ENCODE measurements around the gene EVI5.
A peak's percentile ranks its signal among the peaks of the same experiment; 100 is the strongest.

Gene EVI5

DNA sequence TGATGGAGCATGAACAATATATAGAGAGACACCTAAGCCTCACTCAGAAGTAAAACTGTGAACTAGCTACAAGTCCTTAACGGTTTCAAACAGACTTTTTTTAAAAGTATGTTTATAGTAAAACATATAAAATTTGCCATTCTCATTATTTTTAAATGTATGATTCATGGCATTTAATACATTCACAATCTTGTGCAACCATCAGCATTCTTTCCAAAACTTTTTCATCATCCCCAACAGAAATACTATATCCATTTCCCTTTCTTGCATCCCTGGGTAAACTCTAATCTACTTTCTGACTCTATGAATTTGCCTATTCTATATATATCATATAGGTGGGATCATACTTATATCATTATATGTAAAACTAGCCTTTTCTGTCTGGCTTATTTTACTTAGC is 25.5 kb downstream of the EVI5 start:
- TF ChIP-seq, protein P1, sequence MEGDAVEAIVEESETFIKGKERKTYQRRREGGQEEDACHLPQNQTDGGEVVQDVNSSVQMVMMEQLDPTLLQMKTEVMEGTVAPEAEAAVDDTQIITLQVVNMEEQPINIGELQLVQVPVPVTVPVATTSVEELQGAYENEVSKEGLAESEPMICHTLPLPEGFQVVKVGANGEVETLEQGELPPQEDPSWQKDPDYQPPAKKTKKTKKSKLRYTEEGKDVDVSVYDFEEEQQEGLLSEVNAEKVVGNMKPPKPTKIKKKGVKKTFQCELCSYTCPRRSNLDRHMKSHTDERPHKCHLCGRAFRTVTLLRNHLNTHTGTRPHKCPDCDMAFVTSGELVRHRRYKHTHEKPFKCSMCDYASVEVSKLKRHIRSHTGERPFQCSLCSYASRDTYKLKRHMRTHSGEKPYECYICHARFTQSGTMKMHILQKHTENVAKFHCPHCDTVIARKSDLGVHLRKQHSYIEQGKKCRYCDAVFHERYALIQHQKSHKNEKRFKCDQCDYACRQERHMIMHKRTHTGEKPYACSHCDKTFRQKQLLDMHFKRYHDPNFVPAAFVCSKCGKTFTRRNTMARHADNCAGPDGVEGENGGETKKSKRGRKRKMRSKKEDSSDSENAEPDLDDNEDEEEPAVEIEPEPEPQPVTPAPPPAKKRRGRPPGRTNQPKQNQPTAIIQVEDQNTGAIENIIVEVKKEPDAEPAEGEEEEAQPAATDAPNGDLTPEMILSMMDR (IDR thresholded peaks at IDR 0.05) = no peak
- Histone ChIP-seq H3K27me3 (ENCODE audit: control insufficient read depth, insufficient read depth, low read length) (no peaks in the 10 kb centered on the region), H3K79me2 (peaks cover 2% of the 10 kb centered on the region), H3K4me2 (ENCODE audit: low read length) (no peak overlapping the region), H3K4me3 (ENCODE audit: low read depth, low read length) (no peak overlapping the region), H3K4me1 (no peaks in the 10 kb centered on the region), H3K27ac (no peak overlapping the region), H2AFZ (no peak overlapping the region), H3K36me3 (ENCODE audit: control insufficient read depth, insufficient read depth, low read length) (no peaks in the 10 kb centered on the region), H3K9ac (no peak overlapping the region), H3K9me3 (ENCODE audit: control insufficient read depth, low read length) (no peaks in the 10 kb centered on the region)

GRCh38 chr1:92756537-92756936 is 28.4 kb downstream of the EVI5 start:
- TF ChIP-seq, protein P1 (IDR thresholded peaks at IDR 0.05) = no peak
- Histone ChIP-seq H3K9ac (no peak overlapping the region), H3K36me3 (ENCODE audit: control insufficient read depth, insufficient read depth, low read length) (no peaks in the 10 kb centered on the region), H3K4me1 (no peaks in the 10 kb centered on the region), H3K4me2 (ENCODE audit: low read length) (no peak overlapping the region), H3K27ac (peak overlapping the region; percentile 61), H3K9me3 (ENCODE audit: control insufficient read depth, low read length) (no peaks in the 10 kb centered on the region), H2AFZ (no peak overlapping the region), H3K79me2 (peaks cover 6% of the 10 kb centered on the region), H3K27me3 (ENCODE audit: control insufficient read depth, insufficient read depth, low read length) (no peaks in the 10 kb centered on the region), H3K4me3 (ENCODE audit: low read depth, low read length) (no peak overlapping the region)

DNA sequence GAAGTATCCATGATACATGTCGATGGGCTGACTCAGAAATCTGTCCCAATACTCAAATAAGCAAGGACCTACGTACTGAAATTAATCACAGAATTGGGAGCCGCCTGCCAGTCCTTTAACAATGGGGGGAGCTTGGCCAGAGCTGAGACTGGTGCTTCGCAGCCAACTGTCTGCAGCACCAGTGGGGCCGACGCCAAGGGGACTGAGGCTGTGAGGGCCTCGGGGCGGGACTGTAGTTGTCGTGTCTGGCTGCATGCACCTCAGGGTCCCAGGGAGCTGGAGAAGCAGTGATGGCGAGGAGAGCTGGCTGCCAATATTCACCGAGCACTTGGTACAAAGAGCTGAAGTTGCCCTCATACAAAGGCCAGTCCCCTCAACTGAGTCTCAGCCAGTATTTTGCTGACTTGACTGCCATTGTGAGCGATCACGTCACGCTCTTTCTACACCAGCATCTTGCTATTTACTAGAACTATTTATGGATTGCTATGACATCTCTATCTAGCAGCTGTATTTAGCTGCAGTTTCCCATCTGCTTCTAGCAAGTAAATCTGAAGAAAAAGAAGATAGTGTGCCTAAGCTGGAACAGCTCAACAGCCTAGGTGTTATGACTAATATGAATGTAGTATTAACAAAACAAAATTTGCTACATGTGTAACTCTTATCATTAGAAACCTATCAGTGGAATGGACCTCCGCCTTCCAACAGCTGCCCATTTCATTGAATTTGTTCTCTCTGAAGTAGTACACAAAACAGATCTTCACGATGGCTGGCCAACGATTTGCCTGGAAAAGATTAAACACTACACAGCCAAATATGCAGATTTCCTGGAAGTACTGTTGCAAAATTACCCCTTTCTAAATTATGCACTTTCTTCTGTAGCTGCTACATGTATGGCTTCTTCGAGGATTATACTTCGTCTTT is 29.1 kb downstream of the EVI5 start:
- Histone ChIP-seq H3K9me3 (ENCODE audit: control insufficient read depth, low read length) (no peaks in the 10 kb centered on the region), H3K27me3 (ENCODE audit: control insufficient read depth, insufficient read depth, low read length) (no peaks in the 10 kb centered on the region), H3K27ac (peak overlapping the region; percentile 61), H3K4me1 (no peaks in the 10 kb centered on the region), H3K36me3 (ENCODE audit: control insufficient read depth, insufficient read depth, low read length) (no peaks in the 10 kb centered on the region), H2AFZ (no peak overlapping the region), H3K9ac (no peak overlapping the region), H3K79me2 (peaks cover 6% of the 10 kb centered on the region), H3K4me3 (ENCODE audit: low read depth, low read length) (no peak overlapping the region), H3K4me2 (ENCODE audit: low read length) (no peak overlapping the region)
- TF ChIP-seq, protein P1 (IDR thresholded peaks at IDR 0.05) = no peak

DNA sequence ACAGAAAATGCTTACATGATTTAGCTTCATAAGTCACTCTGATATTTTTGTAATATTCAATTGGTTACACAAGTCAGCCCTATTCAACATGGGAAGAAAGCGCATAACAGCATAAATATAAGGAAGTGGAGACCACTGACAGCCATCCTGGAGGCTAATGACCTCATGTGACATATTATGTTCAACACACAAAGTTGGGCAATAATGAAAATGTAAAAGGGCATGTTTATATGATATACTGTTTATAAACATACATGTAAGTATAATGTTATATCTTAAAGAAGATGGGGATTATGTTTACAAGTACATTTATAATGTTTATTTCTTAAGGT is 30.2 kb downstream of the EVI5 start:
- Histone ChIP-seq H3K36me3 (ENCODE audit: control insufficient read depth, insufficient read depth, low read length) (no peaks in the 10 kb centered on the region), H3K4me3 (ENCODE audit: low read depth, low read length) (no peak overlapping the region), H3K4me2 (ENCODE audit: low read length) (no peak overlapping the region), H3K9ac (no peak overlapping the region), H3K79me2 (peaks cover 6% of the 10 kb centered on the region), H3K4me1 (no peaks in the 10 kb centered on the region), H3K27ac (no peak overlapping the region), H2AFZ (no peak overlapping the region), H3K27me3 (ENCODE audit: control insufficient read depth, insufficient read depth, low read length) (no peaks in the 10 kb centered on the region), H3K9me3 (ENCODE audit: control insufficient read depth, low read length) (no peaks in the 10 kb centered on the region)
- TF ChIP-seq, protein P1 (IDR thresholded peaks at IDR 0.05) = no peak
